Esophagus squamous epithelium (tissue), 5 donors: Measurements from ENCODE around the gene MICAL2. TPM values are rescaled to one million over a fixed set of nuclear protein-coding genes. Genes with fewer than 3 reads are reported as not detected.

ENCODE experiments used
- DNase-seq: peaks from one replicate; lab custom pipeline; 2025; lab: John Stamatoyannopoulos, UW
- H3K27ac ChIP-seq, 4 donors: fragments of 200-600 bp; sonication (generic); one replicate each; pipeline ENCODE4 v1.5.1; 2016 to 2019; ENCODE audit warnings: mild to moderate bottlenecking in 1 of 4
- H3K27me3 ChIP-seq, 4 donors: fragments of 200-600 bp; sonication (generic); 1 replicate in 3 of 4; 2 replicates in 1 of 4; pipeline versions ENCODE4 v1.5.1 to v1.6.0; 2017 to 2021; ENCODE audit warnings: antibody characterized with exemption in 1 of 4
- H3K36me3 ChIP-seq, 3 donors: fragments of 200-600 bp; sonication (generic); one replicate each; pipeline ENCODE4 v1.5.1; 2016 to 2019
- H3K4me1 ChIP-seq, 3 donors: fragments of 200-600 bp; sonication (generic); one replicate each; pipeline ENCODE4 v1.5.1; 2017 to 2019
- H3K4me3 ChIP-seq, 4 donors: fragments of 200-600 bp; sonication (generic); 1 replicate in 3 of 4; 2 replicates in 1 of 4; pipeline ENCODE4 v1.5.1; 2016 to 2019; ENCODE audit warnings: mild to moderate bottlenecking in 2 of 4, moderate library complexity in 1 of 4
- H3K9me3 ChIP-seq, 3 donors: fragments of 200-600 bp; sonication (generic); one replicate each; pipeline ENCODE4 v1.5.1; 2016 to 2019
- POLR2A ChIP-seq, 4 donors: fragments of 450-650 bp; IDR thresholded peaks; one replicate each; pipeline ENCODE4 v1.6.1; 2017; ENCODE audit warnings: antibody characterized with exemption in 4 of 4, mild to moderate bottlenecking in 4 of 4, moderate library complexity in 3 of 4
- WGBS, 2 donors: methylation state at CpG; one replicate each; pipeline ENCODE4 v1.1.5; 2018; 5-methylcytosine and 5-hydroxymethylcytosine counted together
- intact Hi-C: fragments of 100-400 bp; cut with DNase I; formaldehyde crosslinking; loops from one replicate; pipeline ENCODE4 v1.15.0; 2022
- total RNA-seq, 4 donors: library from RNA; depleted of rRNA; stranded (reverse); fragments of >200 nt; gene quantifications; one replicate each; pipeline ENCODE4 v1.1.0, GENCODE V29; 2016
- TF ChIP-seq, protein P1 (sequence below), 6 experiments: fragments of 450-650 bp in 4 of 6; fragments of 200-600 bp in 2 of 6; sonication (generic) in 2 of 6; IDR thresholded peaks; one replicate each; pipeline ENCODE4 v1.5.1; 2016 to 2019; ENCODE audit warnings: antibody characterized with exemption in 6 of 6, mild to moderate bottlenecking in 4 of 6, moderate library complexity in 4 of 6
- donor health status: DM: yes; HTN: yes; CAD: no.

The MICAL2 gene
- total RNA-seq, 4 donors from 2014 or later = 10.1 to 49.0 (median 19.8) TPM

DNA sequence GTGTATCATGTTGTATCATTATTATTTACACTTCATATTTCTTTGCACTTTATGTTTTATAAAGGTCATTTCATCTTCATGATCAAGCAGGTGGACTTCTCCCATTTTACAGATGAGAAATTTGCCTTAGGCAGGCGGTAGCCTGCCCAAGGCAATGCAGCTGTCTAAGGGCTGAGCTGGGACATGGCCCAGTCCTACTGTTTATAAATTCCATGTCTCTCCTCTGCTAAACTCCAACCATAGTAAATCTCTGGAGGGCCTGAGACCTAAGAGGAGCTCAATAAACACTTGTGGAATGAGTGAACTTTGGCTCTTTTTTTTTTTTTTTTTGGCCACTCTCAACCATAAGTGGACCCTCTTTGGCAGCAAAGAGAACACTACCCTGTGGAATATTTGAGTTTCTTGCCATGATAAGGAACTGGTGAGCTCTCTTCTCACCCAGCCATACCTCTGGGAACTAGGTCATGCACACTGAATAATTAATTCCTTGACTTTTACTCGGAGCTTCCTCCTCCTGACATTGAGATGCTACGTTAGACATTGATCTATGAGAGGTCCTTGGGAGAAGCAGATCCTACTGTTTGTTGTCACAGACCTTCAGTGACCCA is 29.9 kb downstream of the MICAL2 start:
- Histone ChIP-seq H3K27me3 (no peaks in the 10 kb centered on the region), H3K9me3 (no peaks in the 10 kb centered on the region), H3K27ac (peak overlapping the region in 3 of 4 donors; percentile 38 to 78 (median 78)), H3K36me3 (no peaks in the 10 kb centered on the region), H3K4me1 (peaks cover 31 to 72% (median 49%) of the 10 kb centered on the region in 3 donors), H3K4me3 (no peak overlapping the region)
- DNase-seq = no peak
- intact Hi-C loops = no loop called here
- 61 to 77% methylated on average over 3 of the region's 3 CpGs for WGBS, 2 donors
- TF ChIP-seq, protein P1, sequence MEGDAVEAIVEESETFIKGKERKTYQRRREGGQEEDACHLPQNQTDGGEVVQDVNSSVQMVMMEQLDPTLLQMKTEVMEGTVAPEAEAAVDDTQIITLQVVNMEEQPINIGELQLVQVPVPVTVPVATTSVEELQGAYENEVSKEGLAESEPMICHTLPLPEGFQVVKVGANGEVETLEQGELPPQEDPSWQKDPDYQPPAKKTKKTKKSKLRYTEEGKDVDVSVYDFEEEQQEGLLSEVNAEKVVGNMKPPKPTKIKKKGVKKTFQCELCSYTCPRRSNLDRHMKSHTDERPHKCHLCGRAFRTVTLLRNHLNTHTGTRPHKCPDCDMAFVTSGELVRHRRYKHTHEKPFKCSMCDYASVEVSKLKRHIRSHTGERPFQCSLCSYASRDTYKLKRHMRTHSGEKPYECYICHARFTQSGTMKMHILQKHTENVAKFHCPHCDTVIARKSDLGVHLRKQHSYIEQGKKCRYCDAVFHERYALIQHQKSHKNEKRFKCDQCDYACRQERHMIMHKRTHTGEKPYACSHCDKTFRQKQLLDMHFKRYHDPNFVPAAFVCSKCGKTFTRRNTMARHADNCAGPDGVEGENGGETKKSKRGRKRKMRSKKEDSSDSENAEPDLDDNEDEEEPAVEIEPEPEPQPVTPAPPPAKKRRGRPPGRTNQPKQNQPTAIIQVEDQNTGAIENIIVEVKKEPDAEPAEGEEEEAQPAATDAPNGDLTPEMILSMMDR (IDR thresholded peaks at IDR 0.05) = no peak
- no peak for TF ChIP-seq POLR2A (IDR thresholded peaks at IDR 0.05)

DNA sequence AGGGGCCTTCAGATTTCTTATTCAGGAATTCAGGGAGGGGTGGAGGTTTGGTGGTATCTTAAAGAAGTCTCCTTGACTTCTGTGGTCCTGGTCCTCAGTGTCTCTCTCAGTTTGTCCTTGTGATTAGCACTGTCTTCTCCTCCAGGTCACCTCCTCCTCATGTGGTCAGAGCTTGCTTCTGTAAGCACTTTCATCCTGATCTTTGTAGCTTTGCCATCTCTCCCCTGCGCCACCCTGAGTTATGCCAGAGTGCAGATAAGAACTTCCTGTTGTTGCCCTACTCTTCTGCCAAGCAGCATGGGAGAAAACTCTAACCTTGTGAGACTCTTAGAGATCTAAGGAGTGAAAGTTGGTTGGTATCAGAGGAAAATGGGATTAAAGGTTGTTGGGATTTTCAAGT is 30.9 kb downstream of the MICAL2 start:
- Histone ChIP-seq H3K4me3 (no peak overlapping the region), H3K4me1 (peaks cover 30 to 62% (median 44%) of the 10 kb centered on the region in 3 donors), H3K27ac (peak overlapping the region in 1 of 4 donors; percentile 38), H3K36me3 (no peaks in the 10 kb centered on the region), H3K27me3 (no peaks in the 10 kb centered on the region), H3K9me3 (no peaks in the 10 kb centered on the region)
- 78% methylated on average over 1 of the region's 1 CpG; no CpG with 5 or more reads in 1 of the 2 donors for WGBS, 2 donors
- no peak for DNase-seq
- intact Hi-C loops = no loop called here
- TF ChIP-seq POLR2A (IDR thresholded peaks at IDR 0.05) = no peak
- TF ChIP-seq, protein P1 (IDR thresholded peaks at IDR 0.05) = no peak

DNA sequence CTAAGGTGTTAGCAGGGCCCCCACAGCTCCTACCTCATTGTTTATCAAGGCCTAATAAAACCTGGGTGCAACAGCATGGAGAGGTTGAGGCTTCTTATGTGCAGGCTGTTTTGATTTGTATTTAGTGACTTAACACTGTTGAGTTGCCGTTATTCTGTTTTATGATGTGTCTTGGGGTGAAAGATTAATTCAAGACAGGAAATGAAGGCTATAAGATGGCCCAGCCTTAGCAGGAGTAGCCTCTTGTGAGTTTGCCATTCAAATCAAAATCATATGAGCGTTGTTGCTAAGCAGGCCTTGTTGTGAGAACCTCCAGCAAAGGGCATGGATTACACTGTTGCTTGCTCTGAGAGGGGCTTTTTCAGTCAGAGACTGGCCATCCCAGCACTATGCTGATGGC is 31.8 kb downstream of the MICAL2 start:
- Histone ChIP-seq H3K4me3 (no peak overlapping the region), H3K4me1 (peaks cover 21 to 53% (median 35%) of the 10 kb centered on the region in 3 donors), H3K9me3 (no peaks in the 10 kb centered on the region), H3K27me3 (no peaks in the 10 kb centered on the region), H3K36me3 (no peaks in the 10 kb centered on the region), H3K27ac (peak overlapping the region in 1 of 4 donors; percentile 50)
- TF ChIP-seq, protein P1 (IDR thresholded peaks at IDR 0.05) = no peak
- TF ChIP-seq POLR2A (IDR thresholded peaks at IDR 0.05) = no peak
- intact Hi-C loops = no loop called here
- DNase-seq = no peak
- 94 to 95% methylated on average over 2 of the region's 2 CpGs for WGBS, 2 donors

DNA sequence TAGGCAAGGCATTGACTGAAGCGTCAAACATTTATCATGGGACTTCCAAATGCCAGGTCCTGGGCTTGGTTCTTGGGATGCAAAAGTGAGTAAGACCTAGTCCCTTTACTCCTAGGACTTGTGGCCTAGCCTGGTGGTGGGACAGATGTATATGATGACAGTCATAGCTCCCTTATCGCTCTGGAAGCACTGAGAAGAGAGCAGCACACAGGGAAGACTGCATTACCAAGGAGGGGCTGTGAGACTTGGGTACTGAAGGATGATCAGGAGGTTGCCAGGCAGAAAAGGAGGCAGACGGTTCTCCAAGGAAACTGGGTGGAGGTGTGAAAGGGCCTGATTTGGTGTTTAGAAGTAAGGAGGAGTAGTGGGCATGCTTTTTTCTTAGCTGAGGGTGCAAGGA is 32.5 kb downstream of the MICAL2 start:
- WGBS, 2 donors = 65 to 67% methylated on average over 2 to 3 of the region's 3 CpGs
- no peaks in the 10 kb centered on the region for H3K9me3 ChIP-seq
- no peak for DNase-seq
- no peak for TF ChIP-seq POLR2A (IDR thresholded peaks at IDR 0.05)
- TF ChIP-seq, protein P1 (IDR thresholded peaks at IDR 0.05) = no peak
- no peak overlapping the region for H3K4me3 ChIP-seq
- intact Hi-C loops = no loop called here
- peak overlapping the region in 2 of 4 donors; percentile 50 to 60 for H3K27ac ChIP-seq
- no peaks in the 10 kb centered on the region for H3K36me3 ChIP-seq
- no peaks in the 10 kb centered on the region for H3K27me3 ChIP-seq
- H3K4me1 ChIP-seq = peaks cover 16 to 46% (median 29%) of the 10 kb centered on the region in 3 donors

DNA sequence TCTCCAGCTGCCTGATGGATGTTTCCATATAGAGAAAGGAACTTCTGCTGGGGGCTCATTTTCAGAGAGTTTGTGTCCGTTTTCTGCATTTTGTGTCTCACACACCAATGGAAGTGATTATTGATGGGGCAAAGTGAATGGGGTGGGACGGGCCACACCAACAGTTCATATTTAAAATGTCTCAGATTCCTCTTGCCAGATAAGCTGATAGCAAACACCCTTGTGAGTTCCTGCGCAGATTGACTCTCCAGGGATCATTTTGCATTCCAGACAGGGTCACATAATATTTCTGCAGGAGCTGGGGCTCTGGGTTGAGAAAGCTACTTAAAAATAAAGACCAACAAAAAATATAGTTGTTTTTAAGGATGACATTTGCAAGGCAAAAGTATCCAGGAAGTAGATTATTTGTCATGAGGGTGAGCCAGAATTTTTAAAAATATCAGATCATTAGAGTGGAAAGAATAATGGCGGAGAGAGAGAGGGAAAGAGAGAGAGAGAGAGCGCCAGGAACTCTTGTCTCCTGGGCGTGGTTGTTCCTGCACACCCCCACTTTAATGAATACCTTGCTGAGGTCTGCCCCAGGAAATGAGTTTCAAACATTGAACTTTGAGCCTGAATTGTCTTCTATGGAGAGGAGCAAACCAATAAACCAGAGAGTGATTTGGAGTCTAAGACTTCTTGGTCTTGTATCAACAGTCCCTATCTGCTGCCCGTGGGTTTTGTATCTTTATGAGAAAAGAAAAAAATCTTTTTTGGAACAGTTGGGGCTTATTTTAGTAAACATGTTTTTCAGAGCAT is 33.3 kb downstream of the MICAL2 start:
- Histone ChIP-seq H3K36me3 (no peaks in the 10 kb centered on the region), H3K27ac (peak overlapping the region in 3 of 4 donors; percentile 42 to 62 (median 60)), H3K4me3 (no peak overlapping the region), H3K9me3 (no peaks in the 10 kb centered on the region), H3K27me3 (no peaks in the 10 kb centered on the region), H3K4me1 (peaks cover 8 to 38% (median 21%) of the 10 kb centered on the region in 3 donors)
- 78 to 79% methylated on average over 7 of the region's 7 CpGs for WGBS, 2 donors
- no peak for TF ChIP-seq POLR2A (IDR thresholded peaks at IDR 0.05)
- TF ChIP-seq, protein P1 (IDR thresholded peaks at IDR 0.05) = no peak
- DNase-seq = no peak
- intact Hi-C loops = no loop called here
